Ectodermal cell (in vitro differentiated cells): ENCODE results near the gene TBC1D22A.

Source experiments
- H3K27ac ChIP-seq: 2 replicates; pipeline ENCODE4 v1.7.0; 2013; ENCODE audit warnings: mild to moderate bottlenecking, low read depth, low read length; ENCODE audit not compliant: insufficient read depth, poor library complexity, severe bottlenecking
- H3K27me3 ChIP-seq: 2 replicates; pipeline ENCODE4 v1.7.0; 2013; ENCODE audit warnings: mild to moderate bottlenecking, low read length; ENCODE audit not compliant: insufficient read depth, control insufficient read depth, poor library complexity, severe bottlenecking
- H3K36me3 ChIP-seq: one replicate; pipeline ENCODE4 v1.7.0; 2013; ENCODE audit warnings: low read length; ENCODE audit not compliant: control insufficient read depth, insufficient read depth
- H3K4me1 ChIP-seq: one replicate; pipeline ENCODE4 v1.7.0; 2013; ENCODE audit warnings: low read length; ENCODE audit not compliant: control insufficient read depth, insufficient read depth
- H3K4me3 ChIP-seq: 2 replicates; pipeline ENCODE4 v1.7.0; 2013; ENCODE audit warnings: low read depth, low read length, control low read depth; ENCODE audit not compliant: insufficient read depth
- H3K9me3 ChIP-seq: 2 replicates; pipeline ENCODE4 v1.7.0; 2013; ENCODE audit warnings: mild to moderate bottlenecking, low read length, moderate library complexity; ENCODE audit not compliant: control insufficient read depth
- WGBS, 2 experiments: methylation state at CpG; one replicate each; pipeline ENCODE4 v1.1.7; 2013; ENCODE audit warnings: missing lambda C conversion rate in 2 of 2; 5-methylcytosine and 5-hydroxymethylcytosine counted together

Gene TBC1D22A

GRCh38 chr22:47201996-47202818 is 439.8 kb downstream of the TBC1D22A start:
- Histone ChIP-seq H3K9me3 (peaks cover 6% of the 10 kb centered on the region), H3K4me3 (no peak overlapping the region), H3K4me1 (no peaks in the 10 kb centered on the region), H3K27ac (no peak overlapping the region), H3K27me3 (no peaks in the 10 kb centered on the region), H3K36me3 (no peaks in the 10 kb centered on the region)
- WGBS, 2 experiments = 91 to 92% methylated on average over 27 of the region's 27 CpGs

GRCh38 chr22:47202819-47203553 is 440.5 kb downstream of the TBC1D22A start:
- Histone ChIP-seq H3K27ac (no peak overlapping the region), H3K4me1 (no peaks in the 10 kb centered on the region), H3K27me3 (no peaks in the 10 kb centered on the region), H3K4me3 (no peak overlapping the region), H3K9me3 (peaks cover 6% of the 10 kb centered on the region), H3K36me3 (no peaks in the 10 kb centered on the region)
- WGBS, 2 experiments = 83% methylated on average over 16 of the region's 16 CpGs

- no peaks in the 10 kb centered on the region for H3K4me1 ChIP-seq
- H3K27me3 ChIP-seq = no peaks in the 10 kb centered on the region
- no peak overlapping the region for H3K27ac ChIP-seq
- H3K36me3 ChIP-seq = no peaks in the 10 kb centered on the region
- 88 to 89% methylated on average over 10 of the region's 10 CpGs for WGBS, 2 experiments
- no peak overlapping the region for H3K4me3 ChIP-seq
- peaks cover 6% of the 10 kb centered on the region for H3K9me3 ChIP-seq
Measured at GRCh38 chr22:47203554-47203991, 441.1 kb downstream of the TBC1D22A start.

- Histone ChIP-seq H3K36me3 (no peaks in the 10 kb centered on the region), H3K9me3 (peaks cover 6% of the 10 kb centered on the region), H3K4me3 (no peak overlapping the region), H3K27ac (no peak overlapping the region), H3K27me3 (no peaks in the 10 kb centered on the region), H3K4me1 (no peaks in the 10 kb centered on the region)
- 81 to 82% methylated on average over 28 of the region's 28 CpGs for WGBS, 2 experiments
Measured at GRCh38 chr22:47204002-47204979, 441.8 kb downstream of the TBC1D22A start.

- peaks cover 6% of the 10 kb centered on the region for H3K9me3 ChIP-seq
- H3K4me1 ChIP-seq = no peaks in the 10 kb centered on the region
- H3K27ac ChIP-seq = no peak overlapping the region
- WGBS, 2 experiments = 80 to 83% methylated on average over 13 of the region's 13 CpGs
- no peak overlapping the region for H3K4me3 ChIP-seq
- H3K27me3 ChIP-seq = no peaks in the 10 kb centered on the region
- H3K36me3 ChIP-seq = no peaks in the 10 kb centered on the region
Measured at GRCh38 chr22:47205081-47205491, 442.6 kb downstream of the TBC1D22A start.

DNA sequence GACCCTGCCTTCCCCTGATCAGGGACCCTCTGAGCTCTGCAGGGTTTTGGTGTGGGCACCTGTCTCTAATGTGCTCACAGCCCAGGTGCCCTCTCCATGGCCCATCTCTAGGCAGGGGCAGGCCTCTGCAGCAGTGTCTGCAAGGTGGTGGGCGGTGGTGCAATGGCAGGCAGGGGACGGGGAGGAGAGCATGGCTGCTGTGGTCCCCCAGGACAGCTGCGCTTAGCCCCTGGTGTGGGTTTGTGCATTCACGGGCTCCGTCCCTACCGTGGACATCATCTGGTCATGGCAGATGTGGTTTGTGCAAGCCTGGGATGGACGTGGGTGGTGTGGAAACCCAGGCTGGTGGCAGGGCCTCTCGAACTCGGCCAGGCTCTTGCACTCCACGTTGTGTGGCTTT is 443.1 kb downstream of the TBC1D22A start:
- no peaks in the 10 kb centered on the region for H3K27me3 ChIP-seq
- 86 to 87% methylated on average over 10 of the region's 10 CpGs for WGBS, 2 experiments
- no peak overlapping the region for H3K4me3 ChIP-seq
- peaks cover 6% of the 10 kb centered on the region for H3K9me3 ChIP-seq
- no peaks in the 10 kb centered on the region for H3K36me3 ChIP-seq
- no peaks in the 10 kb centered on the region for H3K4me1 ChIP-seq
- no peak overlapping the region for H3K27ac ChIP-seq

DNA sequence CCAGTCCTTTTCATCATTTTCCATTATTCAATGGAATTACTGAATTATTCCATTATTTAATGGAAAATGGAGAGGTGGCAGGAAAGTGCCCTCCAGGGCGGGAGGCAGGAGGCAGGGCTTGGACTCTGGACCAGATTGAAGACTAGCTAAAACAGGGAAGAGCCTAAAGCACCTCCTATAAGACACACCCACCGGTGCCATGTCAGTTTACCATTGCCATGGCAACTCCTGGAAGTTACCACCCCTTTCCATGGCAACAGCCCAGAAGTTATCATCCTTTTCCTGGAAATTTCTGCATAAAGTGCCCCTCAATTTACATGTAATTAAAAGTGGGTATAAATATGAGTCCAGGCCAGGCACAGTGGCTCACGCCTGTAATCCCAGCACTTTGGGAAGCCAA is 443.7 kb downstream of the TBC1D22A start:
- 87 to 91% methylated on average over 3 of the region's 3 CpGs for WGBS, 2 experiments
- H3K36me3 ChIP-seq = no peaks in the 10 kb centered on the region
- no peak overlapping the region for H3K4me3 ChIP-seq
- peaks cover 6% of the 10 kb centered on the region for H3K9me3 ChIP-seq
- no peaks in the 10 kb centered on the region for H3K27me3 ChIP-seq
- H3K4me1 ChIP-seq = no peaks in the 10 kb centered on the region
- H3K27ac ChIP-seq = no peak overlapping the region

DNA sequence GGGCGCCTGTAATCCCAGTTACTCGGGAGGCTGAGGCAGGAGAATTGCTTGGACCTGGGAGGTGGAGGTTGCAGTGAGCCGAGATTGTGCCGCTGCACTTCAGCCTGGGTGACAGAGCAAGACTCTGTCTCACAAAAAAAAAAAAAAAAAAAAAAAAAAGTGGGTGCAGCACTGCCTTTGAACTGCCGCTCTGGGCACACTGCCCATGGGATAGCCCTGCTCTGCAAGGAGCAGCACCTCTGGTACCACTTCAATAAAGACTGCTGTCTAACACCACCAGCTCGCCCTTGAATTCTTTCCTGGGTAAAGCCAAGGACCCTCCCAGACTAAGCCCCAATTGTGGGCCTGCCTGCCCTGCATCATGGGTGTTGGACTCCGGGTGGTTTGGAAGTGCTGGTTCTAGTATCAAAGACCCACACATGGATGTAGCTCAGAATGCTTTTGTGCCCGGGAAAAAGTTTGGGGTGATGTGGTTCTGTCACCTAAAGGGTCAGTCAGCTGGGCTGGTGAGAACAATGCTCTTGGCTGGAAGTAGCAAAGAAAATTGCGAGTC is 444.3 kb downstream of the TBC1D22A start:
- Histone ChIP-seq H3K27ac (no peak overlapping the region), H3K4me3 (no peak overlapping the region), H3K36me3 (no peaks in the 10 kb centered on the region), H3K9me3 (peaks cover 6% of the 10 kb centered on the region), H3K27me3 (no peaks in the 10 kb centered on the region), H3K4me1 (no peaks in the 10 kb centered on the region)
- WGBS, 2 experiments = 74 to 77% methylated on average over 9 of the region's 9 CpGs

DNA sequence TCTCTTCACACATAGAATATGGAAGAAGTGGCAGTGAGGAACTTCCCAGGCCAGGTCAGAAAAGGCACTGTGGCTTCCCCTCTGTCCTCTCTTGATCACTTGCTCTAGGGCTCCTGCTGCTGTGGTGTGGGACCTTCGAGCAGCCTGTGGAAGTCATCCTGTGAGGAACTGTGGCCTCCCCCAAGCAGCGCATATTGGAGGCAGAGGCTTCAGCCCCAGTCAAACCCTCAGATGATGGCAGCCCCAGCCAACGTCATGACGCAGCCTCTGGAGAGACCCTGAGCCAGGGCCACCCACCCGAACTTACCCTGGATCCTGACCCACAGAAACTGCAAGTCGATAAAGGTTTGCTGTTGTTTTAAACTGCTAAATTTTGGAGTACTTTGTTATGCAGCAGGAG is 444.9 kb downstream of the TBC1D22A start:
- Histone ChIP-seq H3K4me1 (no peaks in the 10 kb centered on the region), H3K27ac (no peak overlapping the region), H3K4me3 (no peak overlapping the region), H3K9me3 (peaks cover 6% of the 10 kb centered on the region), H3K27me3 (no peaks in the 10 kb centered on the region), H3K36me3 (no peaks in the 10 kb centered on the region)
- 85 to 87% methylated on average over 6 of the region's 6 CpGs for WGBS, 2 experiments
